K562 (cell line): ENCODE results near the gene ZKSCAN3. TPM values are rescaled to one million over a fixed set of nuclear protein-coding genes. Genes with fewer than 3 reads are reported as not detected.
A peak's percentile ranks its signal among the peaks of the same experiment; 100 is the strongest.

ENCODE experiments used
- ARNT ChIP-seq, 2 experiments: fragments of 450-650 bp; IDR thresholded peaks; 2 replicates each; pipeline ENCODE4 v1.6.1; 2016; ENCODE audit warnings: mild to moderate bottlenecking in 1 of 2
- CBFA2T2 ChIP-seq: fragments of 450-650 bp; conservative IDR thresholded peaks from 2 replicates; pipeline ENCODE4 v1.6.1; 2017; ENCODE audit warnings: mild to moderate bottlenecking
- CTBP1 ChIP-seq: fragments of 450-650 bp; IDR thresholded peaks from 2 replicates; pipeline ENCODE4 v1.6.1; 2016; ENCODE audit warnings: borderline replicate concordance
- ERF ChIP-seq: fragments of 450-650 bp; formaldehyde crosslinking; IDR thresholded peaks from 2 replicates; pipeline ENCODE4 v1.4.0; 2020; ENCODE audit warnings: mild to moderate bottlenecking, mixed read lengths
- FOS ChIP-seq: IDR thresholded peaks from 3 replicates; pipeline ENCODE4 v1.6.1; 2011; ENCODE audit not compliant: insufficient read length; ENCODE audit errors: extremely low read depth
- FOXJ3 ChIP-seq: sonication (generic); formaldehyde crosslinking; IDR thresholded peaks from 2 replicates; pipeline ENCODE4 v1.4.0; 2020; ENCODE audit warnings: mild to moderate bottlenecking, missing genetic modification reagents
- FOXK2 ChIP-seq, 2 experiments: fragments of 450-650 bp; IDR thresholded peaks in 1 of 2; conservative IDR thresholded peaks in 1 of 2; 2 replicates each; pipeline ENCODE4 v1.6.1; 2016; ENCODE audit warnings: low read depth in 2 of 2, mild to moderate bottlenecking in 1 of 2
- GABPB2 ChIP-seq: fragments of 250-450 bp; sonication (Bioruptor Pico); conservative IDR thresholded peaks from 2 replicates; pipeline ENCODE4 v1.5.1; 2021; ENCODE audit warnings: mild to moderate bottlenecking
- HCFC1 ChIP-seq: IDR thresholded peaks from 2 replicates; pipeline ENCODE4 v1.6.1; 2012; ENCODE audit warnings: low read depth, low read length, improper control_type of control experiment
- HMG20A ChIP-seq: fragments of 450-650 bp; formaldehyde crosslinking; conservative IDR thresholded peaks from 2 replicates; pipeline ENCODE4 v1.4.0; 2020; ENCODE audit warnings: mild to moderate bottlenecking, mixed read lengths
- MEF2A ChIP-seq: IDR thresholded peaks from 2 replicates; pipeline ENCODE4 v1.6.1; 2011; ENCODE audit warnings: low read depth, mild to moderate bottlenecking, low read length, moderate library complexity; ENCODE audit not compliant: control insufficient read depth
- MNT ChIP-seq, 2 experiments: fragments of 450-650 bp; conservative IDR thresholded peaks; 2 replicates each; pipeline ENCODE4 v1.6.1; 2017; ENCODE audit warnings: mild to moderate bottlenecking in 2 of 2, moderate library complexity in 2 of 2
- RBM22 ChIP-seq: fragments of 200-400 bp; formaldehyde crosslinking; IDR thresholded peaks from 2 replicates; pipeline ENCODE4 v1.6.1; 2018; ENCODE audit warnings: low read length, low read depth; ENCODE audit not compliant: poor library complexity, severe bottlenecking
- RBM39 ChIP-seq: fragments of 200-400 bp; formaldehyde crosslinking; optimal IDR thresholded peaks from 2 replicates; pipeline ENCODE3; 2018; ENCODE audit warnings: low read depth, low read length
- SAFB2 ChIP-seq: fragments of 200-400 bp; formaldehyde crosslinking; IDR thresholded peaks from 2 replicates; pipeline ENCODE4 v1.6.1; 2018; ENCODE audit warnings: borderline replicate concordance, low read length, low read depth, moderate library complexity; ENCODE audit not compliant: severe bottlenecking
- SRSF1 ChIP-seq: fragments of 200-400 bp; formaldehyde crosslinking; IDR thresholded peaks from 2 replicates; pipeline ENCODE4 v1.6.1; 2017; ENCODE audit warnings: mild to moderate bottlenecking, low read depth, low read length, moderate library complexity
- TCF3 ChIP-seq: sonication (generic); formaldehyde crosslinking; IDR thresholded peaks from 2 replicates; pipeline ENCODE4 v1.4.0; 2020; ENCODE audit warnings: mild to moderate bottlenecking, missing genetic modification reagents
- ZNF224 ChIP-seq: sonication (generic); formaldehyde crosslinking; IDR thresholded peaks from 2 replicates; pipeline ENCODE4 v1.8.0; 2022; ENCODE audit warnings: mild to moderate bottlenecking, missing genetic modification reagents
- ZNF3 ChIP-seq: fragments of 250-450 bp; sonication (Bioruptor Pico); IDR thresholded peaks from 2 replicates; pipeline ENCODE4 v1.5.0; 2021; ENCODE audit warnings: mild to moderate bottlenecking, moderate library complexity
- ZNF41 ChIP-seq: fragments of 250-450 bp; sonication (Bioruptor Pico); conservative IDR thresholded peaks from 2 replicates; pipeline ENCODE4 v1.4.0; 2020; ENCODE audit warnings: mild to moderate bottlenecking
- ZNF584 ChIP-seq: fragments of 200-800 bp; sonication (Bioruptor generic); IDR thresholded peaks from 2 replicates; pipeline ENCODE4 v1.6.1; 2016; ENCODE audit warnings: low read depth, mild to moderate bottlenecking, missing genetic modification characterization, missing compliant biosample characterization
- ZNF75A ChIP-seq: fragments of 450-650 bp; formaldehyde crosslinking; IDR thresholded peaks from 2 replicates; pipeline ENCODE4 v1.4.0; 2020; ENCODE audit warnings: mild to moderate bottlenecking
- polyA plus RNA-seq, 8 experiments: library from polyadenylated mRNA; depleted of rRNA in 4 of 8; stranded (reverse) in 5 of 8; unstranded in 3 of 8; fragments of >200 nt; fragmentation: Nextera tagmentation in 2 of 8; fragmentation: Illumina TruSeq in 1 of 8; extraction: Ambion mirVana in 2 of 8; extraction: Trizol in 1 of 8; gene quantifications; 2 replicates each; pipeline versions ENCODE4 v1.2.1 to v1.2.3, GENCODE V29; 2011 to 2014; ENCODE audit warnings: inconsistent platforms in 1 of 8, missing spikeins in 1 of 8
- total RNA-seq, 7 experiments: library from RNA; depleted of rRNA in 6 of 7; stranded (reverse); fragments of >200 nt in 6 of 7; fragmentation: Illumina TruSeq in 2 of 7; extraction: Trizol in 2 of 7; gene quantifications; 2 replicates each; pipeline versions ENCODE4 v1.2.1 to v1.2.3, GENCODE V29; 2011 to 2021; ENCODE audit warnings: low replicate concordance in 1 of 7
- TF ChIP-seq, protein P1 (sequence below): fragments of 250-450 bp; sonication (Bioruptor Pico); IDR thresholded peaks from 2 replicates; pipeline ENCODE4 v1.8.0; 2021; ENCODE audit warnings: moderate library complexity, mild to moderate bottlenecking, inconsistent platforms
- TF ChIP-seq, protein P2 (sequence below): sonication (generic); formaldehyde crosslinking; IDR thresholded peaks from 2 replicates; pipeline ENCODE4 v1.8.1; 2023; ENCODE audit warnings: missing genetic modification reagents, mild to moderate bottlenecking, borderline replicate concordance

Gene ZKSCAN3
- total and polyA plus RNA-seq, 9 of the 15 experiments (the other 6 are each of a cell fraction or from before 2014, with no cell fraction given) = 3.0 to 12.4 (median 10.2) TPM

GRCh38 chr6:28335040-28335563 is 14.6 kb upstream of the ZKSCAN3 start (continued):
- TF ChIP-seq ZNF41 (CRISPR knock-in tag) = 0 out of 2 replicates have a peak, but pooled peaks have one; percentile 4
- TF ChIP-seq RBM39 = no peak
- TF ChIP-seq CBFA2T2 = peak; percentile 99
- 0 out of 2 replicates have a peak, but pooled peaks have one; percentile 30 for TF ChIP-seq ZNF584
- TF ChIP-seq MNT (conservative IDR thresholded peaks at IDR 0.05) = peak; percentile 28 to 54; a peak in 2 of 4 replicates
- TF ChIP-seq SAFB2 = no peak
- TF ChIP-seq TCF3 = peak; percentile 98
- no peak for TF ChIP-seq FOXJ3 (CRISPR knock-in tag)
- no peak for TF ChIP-seq HMG20A (CRISPR knock-in tag)
- TF ChIP-seq MEF2A = peak; percentile 69; the same call in 1 of the 2 replicates
- peak in 1 of 2 experiments; percentile 28; a peak in 2 of 4 replicates for TF ChIP-seq FOXK2 (conservative IDR thresholded peaks at IDR 0.05 in 1 of 2, IDR thresholded peaks at IDR 0.05 in 1 of 2; ENCODE audit: low read depth in 2 of 2)
- TF ChIP-seq RBM22 = no peak
- TF ChIP-seq, protein P1, sequence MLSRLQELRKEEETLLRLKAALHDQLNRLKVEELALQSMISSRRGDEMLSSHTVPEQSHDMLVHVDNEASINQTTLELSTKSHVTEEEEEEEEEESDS (CRISPR knock-in tag) = no peak
- TF ChIP-seq GABPB2 (CRISPR knock-in tag) = no peak
- TF ChIP-seq, protein P2, sequence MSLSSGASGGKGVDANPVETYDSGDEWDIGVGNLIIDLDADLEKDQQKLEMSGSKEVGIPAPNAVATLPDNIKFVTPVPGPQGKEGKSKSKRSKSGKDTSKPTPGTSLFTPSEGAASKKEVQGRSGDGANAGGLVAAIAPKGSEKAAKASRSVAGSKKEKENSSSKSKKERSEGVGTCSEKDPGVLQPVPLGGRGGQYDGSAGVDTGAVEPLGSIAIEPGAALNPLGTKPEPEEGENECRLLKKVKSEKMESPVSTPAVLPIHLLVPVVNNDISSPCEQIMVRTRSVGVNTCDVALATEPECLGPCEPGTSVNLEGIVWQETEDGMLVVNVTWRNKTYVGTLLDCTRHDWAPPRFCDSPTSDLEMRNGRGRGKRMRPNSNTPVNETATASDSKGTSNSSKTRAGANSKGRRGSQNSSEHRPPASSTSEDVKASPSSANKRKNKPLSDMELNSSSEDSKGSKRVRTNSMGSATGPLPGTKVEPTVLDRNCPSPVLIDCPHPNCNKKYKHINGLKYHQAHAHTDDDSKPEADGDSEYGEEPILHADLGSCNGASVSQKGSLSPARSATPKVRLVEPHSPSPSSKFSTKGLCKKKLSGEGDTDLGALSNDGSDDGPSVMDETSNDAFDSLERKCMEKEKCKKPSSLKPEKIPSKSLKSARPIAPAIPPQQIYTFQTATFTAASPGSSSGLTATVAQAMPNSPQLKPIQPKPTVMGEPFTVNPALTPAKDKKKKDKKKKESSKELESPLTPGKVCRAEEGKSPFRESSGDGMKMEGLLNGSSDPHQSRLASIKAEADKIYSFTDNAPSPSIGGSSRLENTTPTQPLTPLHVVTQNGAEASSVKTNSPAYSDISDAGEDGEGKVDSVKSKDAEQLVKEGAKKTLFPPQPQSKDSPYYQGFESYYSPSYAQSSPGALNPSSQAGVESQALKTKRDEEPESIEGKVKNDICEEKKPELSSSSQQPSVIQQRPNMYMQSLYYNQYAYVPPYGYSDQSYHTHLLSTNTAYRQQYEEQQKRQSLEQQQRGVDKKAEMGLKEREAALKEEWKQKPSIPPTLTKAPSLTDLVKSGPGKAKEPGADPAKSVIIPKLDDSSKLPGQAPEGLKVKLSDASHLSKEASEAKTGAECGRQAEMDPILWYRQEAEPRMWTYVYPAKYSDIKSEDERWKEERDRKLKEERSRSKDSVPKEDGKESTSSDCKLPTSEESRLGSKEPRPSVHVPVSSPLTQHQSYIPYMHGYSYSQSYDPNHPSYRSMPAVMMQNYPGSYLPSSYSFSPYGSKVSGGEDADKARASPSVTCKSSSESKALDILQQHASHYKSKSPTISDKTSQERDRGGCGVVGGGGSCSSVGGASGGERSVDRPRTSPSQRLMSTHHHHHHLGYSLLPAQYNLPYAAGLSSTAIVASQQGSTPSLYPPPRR (CRISPR knock-in tag) = 0 out of 2 replicates have a peak, but pooled peaks have one; percentile 17
- TF ChIP-seq SRSF1 = no peak
- TF ChIP-seq ERF (CRISPR knock-in tag) = no peak; the same call in 1 of the 2 replicates
- no peak for TF ChIP-seq ZNF3 (CRISPR knock-in tag)
- TF ChIP-seq HCFC1 = peak; percentile 8
- peak; percentile 45 to 90 for TF ChIP-seq ARNT (IDR thresholded peaks at IDR 0.05)
- TF ChIP-seq CTBP1 = peak; percentile 11; the same call in 1 of the 2 replicates
- no peak for TF ChIP-seq ZNF75A (CRISPR knock-in tag)
- TF ChIP-seq FOS = no peak
- TF ChIP-seq ZNF224 (CRISPR knock-in tag) = no peak
